Measurements from ENCODE around the gene TTLL6. TPM values are rescaled to one million over a fixed set of nuclear protein-coding genes. Genes with fewer than 3 reads are reported as not detected.

TTLL6 gene
- total and polyA plus RNA-seq, 9 of the 15 experiments (the other 6 are each of a cell fraction or from before 2014, with no cell fraction given), result 0.05 TPM; not detected in 8

DNA sequence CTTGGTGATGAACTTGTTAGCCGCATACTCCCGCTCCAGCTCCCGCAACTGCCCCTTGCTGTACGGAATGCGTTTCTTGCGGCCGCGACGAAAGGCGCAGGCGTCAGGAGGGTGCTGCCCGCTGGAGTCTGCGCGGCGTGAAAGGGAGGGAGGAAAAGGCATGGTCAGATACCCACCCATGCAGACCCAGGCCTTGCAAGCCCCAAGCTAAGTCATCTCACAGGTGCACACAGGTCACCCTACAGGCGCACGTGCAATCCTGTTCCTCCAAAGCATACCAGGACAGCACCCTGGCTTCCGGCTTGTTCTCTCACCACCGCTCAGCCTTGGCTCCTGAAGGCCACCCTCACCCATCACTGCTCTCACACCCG lies 90.1 kb downstream of the TTLL6 start:
- in situ Hi-C loops (cut with MboI), result no loop called here
- TF ChIP-seq NCOA1 (IDR thresholded peaks at IDR 0.05; ENCODE audit: low read depth) (no peak), HMGN3 (IDR thresholded peaks at IDR 0.05; ENCODE audit: borderline replicate concordance, extremely low read depth, insufficient read length, low read depth, low read length) (no peak), SMARCE1 (IDR thresholded peaks at IDR 0.05) (no peak), ZNF347 (CRISPR knock-in tag; IDR thresholded peaks at IDR 0.05; ENCODE audit: low read depth) (no peak), CBX3 (IDR thresholded peaks at IDR 0.05; ENCODE audit: borderline replicate concordance in 1 of 2, low read length in 2 of 2) (no peak), RBM39 (optimal IDR thresholded peaks at IDR 0.05; ENCODE audit: low read depth, low read length) (no peak), ESRRB (CRISPR knock-in tag; IDR thresholded peaks at IDR 0.05; ENCODE audit: borderline replicate concordance) (no peak), NFXL1 (CRISPR knock-in tag; IDR thresholded peaks at IDR 0.05) (no peak), RCOR1 (IDR thresholded peaks at IDR 0.05; ENCODE audit: borderline replicate concordance in 1 of 2, low read depth in 2 of 2, low read length in 2 of 2) (no peak), ZBTB17 (CRISPR knock-in tag; IDR thresholded peaks at IDR 0.05) (no peak)
- TF ChIP-seq, protein P1, sequence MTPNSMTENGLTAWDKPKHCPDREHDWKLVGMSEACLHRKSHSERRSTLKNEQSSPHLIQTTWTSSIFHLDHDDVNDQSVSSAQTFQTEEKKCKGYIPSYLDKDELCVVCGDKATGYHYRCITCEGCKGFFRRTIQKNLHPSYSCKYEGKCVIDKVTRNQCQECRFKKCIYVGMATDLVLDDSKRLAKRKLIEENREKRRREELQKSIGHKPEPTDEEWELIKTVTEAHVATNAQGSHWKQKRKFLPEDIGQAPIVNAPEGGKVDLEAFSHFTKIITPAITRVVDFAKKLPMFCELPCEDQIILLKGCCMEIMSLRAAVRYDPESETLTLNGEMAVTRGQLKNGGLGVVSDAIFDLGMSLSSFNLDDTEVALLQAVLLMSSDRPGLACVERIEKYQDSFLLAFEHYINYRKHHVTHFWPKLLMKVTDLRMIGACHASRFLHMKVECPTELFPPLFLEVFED (CRISPR knock-in tag; conservative IDR thresholded peaks at IDR 0.05), result no peak
- TF ChIP-seq, protein P2, sequence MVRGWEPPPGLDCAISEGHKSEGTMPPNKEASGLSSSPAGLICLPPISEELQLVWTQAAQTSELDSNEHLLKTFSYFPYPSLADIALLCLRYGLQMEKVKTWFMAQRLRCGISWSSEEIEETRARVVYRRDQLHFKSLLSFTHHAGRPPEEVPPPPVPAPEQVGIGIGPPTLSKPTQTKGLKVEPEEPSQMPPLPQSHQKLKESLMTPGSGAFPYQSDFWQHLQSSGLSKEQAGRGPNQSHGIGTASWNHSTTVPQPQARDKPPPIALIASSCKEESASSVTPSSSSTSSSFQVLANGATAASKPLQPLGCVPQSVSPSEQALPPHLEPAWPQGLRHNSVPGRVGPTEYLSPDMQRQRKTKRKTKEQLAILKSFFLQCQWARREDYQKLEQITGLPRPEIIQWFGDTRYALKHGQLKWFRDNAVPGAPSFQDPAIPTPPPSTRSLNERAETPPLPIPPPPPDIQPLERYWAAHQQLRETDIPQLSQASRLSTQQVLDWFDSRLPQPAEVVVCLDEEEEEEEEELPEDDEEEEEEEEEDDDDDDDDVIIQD (CRISPR knock-in tag; IDR thresholded peaks at IDR 0.05), result no peak

More for the DNA sequence above, 90.1 kb downstream of the TTLL6 start:
- ChIA-PET POLR2A (interaction anchor here (0.6 kb wide), 1 partner anchor 376 kb away, joined by 4 read pairs; no protein-coding TSS in a partner anchor), CTCF (ENCODE audit: low intra/inter-chr PET ratio) (no interaction called here)
- Histone ChIP-seq H3K4me3 (no peak overlapping the region), H3K79me2 (ENCODE audit: control insufficient read depth, insufficient read depth, low read length) (no peaks in the 10 kb centered on the region), H3K9me1 (ENCODE audit: control insufficient read depth, insufficient read depth, low read length) (no peaks in the 10 kb centered on the region), H3K4me2 (ENCODE audit: insufficient read depth, low read length) (no peak overlapping the region), H3K9ac (ENCODE audit: insufficient read depth in 1 of 2, low read depth in 2 of 2, low read length in 2 of 2) (no peak overlapping the region), H3K27ac (ENCODE audit: extremely low read depth, low read depth, low read length) (no peak overlapping the region), H3K27me3 (ENCODE audit: control insufficient read depth in 2 of 2, insufficient read depth in 2 of 2, low read length in 2 of 2) (peaks cover 70 to 78% of the 10 kb centered on the region in 2 experiments), H2AFZ (ENCODE audit: low read depth, low read length) (no peak overlapping the region), H4K20me1 (replicated peaks; ENCODE audit: control insufficient read depth, insufficient read depth, low read length) (peaks cover 3% of the 10 kb centered on the region), H3K36me3 (ENCODE audit: control insufficient read depth, insufficient read depth, low read length) (no peaks in the 10 kb centered on the region), H3K4me1 (replicated peaks in 1 of 2; ENCODE audit: control insufficient read depth in 2 of 2, insufficient read depth in 2 of 2, low read length in 2 of 2) (peaks cover 0 to 20% of the 10 kb centered on the region in 2 experiments; a peak in 2 of 5 replicates), H3K9me3 (replicated peaks; ENCODE audit: control insufficient read depth, insufficient read depth, low read depth, low read length) (no peaks in the 10 kb centered on the region)
- FAIRE-seq (no peak), DNase-seq (ENCODE audit: extremely low read depth in 1 of 4, low spot score in 3 of 4) (no peak), ATAC-seq (no peak)
- no TSS peak for BruUV-seq (replicated peaks)
- intact Hi-C loops (cut with micrococcal nuclease), result no loop called here
- 35% methylated on average over 19 of the region's 20 CpGs for WGBS (ENCODE audit: insufficient coverage, low coverage, missing lambda C conversion rate)
